ENCODE measurements around the gene KCNG2.

The KCNG2 gene

DNA sequence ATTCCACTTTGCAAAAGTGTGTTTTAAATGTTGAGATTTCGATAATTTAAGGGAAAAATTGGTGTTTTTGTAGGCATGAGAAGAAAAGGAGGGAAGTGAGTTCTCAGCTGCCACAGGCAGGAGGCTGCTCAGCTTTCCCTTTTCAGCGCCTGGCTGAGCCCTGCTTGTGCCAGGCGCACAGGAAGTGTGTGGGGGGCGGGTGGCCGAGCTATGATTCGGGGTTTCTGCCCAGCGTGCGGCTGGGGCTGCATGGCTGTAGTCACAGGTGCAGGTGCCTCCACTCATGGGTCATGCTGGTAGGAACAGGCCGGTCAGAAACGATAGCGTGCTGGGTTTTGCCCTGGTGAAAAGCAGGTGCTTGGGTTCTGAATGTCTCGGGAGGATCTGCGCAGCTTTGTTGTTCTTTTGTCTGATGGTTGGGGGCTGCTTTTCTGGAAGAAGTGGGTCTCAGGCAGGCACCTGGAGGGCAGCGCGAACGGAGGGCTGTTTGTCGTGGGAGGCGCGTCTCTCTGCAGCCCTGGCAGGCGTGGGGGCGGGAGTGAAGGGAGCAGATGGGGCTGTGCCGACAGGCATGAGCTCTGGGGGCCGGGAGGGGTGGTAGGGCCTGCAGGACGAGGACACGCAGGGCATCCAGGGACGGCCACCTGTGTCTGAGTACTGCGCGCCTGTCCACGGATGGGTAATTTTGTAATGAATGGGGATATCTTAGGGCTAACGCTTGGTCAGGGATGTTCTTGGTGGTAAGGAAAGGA, 2.1 kb downstream of the KCNG2 start:
- peaks cover 60% of the 10 kb centered on the region for H3K27me3 ChIP-seq (ENCODE audit: control insufficient read depth, insufficient read depth, low read length, poor library complexity, severe bottlenecking)

GRCh38 chr18:79800371-79801180, 2.8 kb downstream of the KCNG2 start:
- peaks cover 9% of the 10 kb centered on the region for H3K4me1 ChIP-seq (ENCODE audit: control insufficient read depth, insufficient read depth, low read length)
- 93% methylated on average over 38 to 39 of the region's 39 CpGs for WGBS, 2 experiments
- no peaks in the 10 kb centered on the region for H3K9me3 ChIP-seq (ENCODE audit: control insufficient read depth, low read length)
- H3K27me3 ChIP-seq (ENCODE audit: control insufficient read depth, insufficient read depth, low read length, poor library complexity, severe bottlenecking), result peaks cover 58% of the 10 kb centered on the region
- H3K4me3 ChIP-seq (ENCODE audit: insufficient read depth, low read depth, low read length), result no peak overlapping the region
- no peaks in the 10 kb centered on the region for H3K36me3 ChIP-seq (ENCODE audit: control insufficient read depth, insufficient read depth, low read length)
- H3K27ac ChIP-seq (ENCODE audit: insufficient read depth, low read depth, low read length, poor library complexity, severe bottlenecking), result no peak overlapping the region

More for the DNA sequence above, 2.1 kb downstream of the KCNG2 start:
- WGBS, 2 experiments, result 90 to 91% methylated on average over 30 of the region's 30 CpGs
- peaks cover 9% of the 10 kb centered on the region for H3K4me1 ChIP-seq (ENCODE audit: control insufficient read depth, insufficient read depth, low read length)
- H3K4me3 ChIP-seq (ENCODE audit: insufficient read depth, low read depth, low read length), result no peak overlapping the region
- no peaks in the 10 kb centered on the region for H3K36me3 ChIP-seq (ENCODE audit: control insufficient read depth, insufficient read depth, low read length)
- H3K9me3 ChIP-seq (ENCODE audit: control insufficient read depth, low read length), result no peaks in the 10 kb centered on the region
- no peak overlapping the region for H3K27ac ChIP-seq (ENCODE audit: insufficient read depth, low read depth, low read length, poor library complexity, severe bottlenecking)

- Histone ChIP-seq H3K27ac (ENCODE audit: insufficient read depth, low read depth, low read length, poor library complexity, severe bottlenecking) (no peak overlapping the region), H3K36me3 (ENCODE audit: control insufficient read depth, insufficient read depth, low read length) (no peaks in the 10 kb centered on the region), H3K27me3 (ENCODE audit: control insufficient read depth, insufficient read depth, low read length, poor library complexity, severe bottlenecking) (peaks cover 52% of the 10 kb centered on the region), H3K9me3 (ENCODE audit: control insufficient read depth, low read length) (no peaks in the 10 kb centered on the region), H3K4me1 (ENCODE audit: control insufficient read depth, insufficient read depth, low read length) (peaks cover 9% of the 10 kb centered on the region), H3K4me3 (ENCODE audit: insufficient read depth, low read depth, low read length) (no peak overlapping the region)
- 95% methylated on average over 13 of the region's 13 CpGs for WGBS, 2 experiments
These were observed 3.5 kb downstream of the KCNG2 start for GRCh38 chr18:79801217-79801616.

DNA sequence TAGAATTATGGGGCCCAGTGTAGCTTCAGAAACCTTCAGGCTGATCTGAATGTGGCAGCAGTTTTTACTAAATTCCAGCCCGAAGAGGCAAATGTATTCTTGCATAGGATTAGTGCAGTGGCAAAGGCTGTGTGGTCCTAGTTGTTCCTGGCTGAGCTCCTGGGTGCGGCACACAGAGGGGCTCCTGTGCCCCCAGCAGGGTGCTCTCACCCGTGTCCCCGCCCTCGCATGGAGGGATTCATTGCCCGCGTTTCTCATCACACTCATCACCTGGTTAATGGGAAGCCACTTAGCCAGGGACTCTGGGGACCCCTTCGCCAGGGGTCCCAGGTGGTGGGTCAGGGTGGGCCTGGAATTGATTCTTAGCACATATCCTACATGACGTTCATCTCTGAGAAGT, 3.9 kb downstream of the KCNG2 start:
- Histone ChIP-seq H3K36me3 (ENCODE audit: control insufficient read depth, insufficient read depth, low read length) (no peaks in the 10 kb centered on the region), H3K4me1 (ENCODE audit: control insufficient read depth, insufficient read depth, low read length) (peaks cover 9% of the 10 kb centered on the region), H3K27me3 (ENCODE audit: control insufficient read depth, insufficient read depth, low read length, poor library complexity, severe bottlenecking) (peaks cover 48% of the 10 kb centered on the region), H3K27ac (ENCODE audit: insufficient read depth, low read depth, low read length, poor library complexity, severe bottlenecking) (no peak overlapping the region), H3K9me3 (ENCODE audit: control insufficient read depth, low read length) (no peaks in the 10 kb centered on the region), H3K4me3 (ENCODE audit: insufficient read depth, low read depth, low read length) (no peak overlapping the region)
- WGBS, 2 experiments, result 91 to 93% methylated on average over 9 of the region's 9 CpGs

GRCh38 chr18:79802298-79802697, 4.6 kb downstream of the KCNG2 start:
- Histone ChIP-seq H3K36me3 (ENCODE audit: control insufficient read depth, insufficient read depth, low read length) (no peaks in the 10 kb centered on the region), H3K27me3 (ENCODE audit: control insufficient read depth, insufficient read depth, low read length, poor library complexity, severe bottlenecking) (peaks cover 41% of the 10 kb centered on the region)

GRCh38 chr18:79803611-79804051, 5.9 kb downstream of the KCNG2 start:
- 90 to 92% methylated on average over 14 of the region's 14 CpGs for WGBS, 2 experiments
- Histone ChIP-seq H3K4me1 (ENCODE audit: control insufficient read depth, insufficient read depth, low read length) (peaks cover 7% of the 10 kb centered on the region), H3K9me3 (ENCODE audit: control insufficient read depth, low read length) (no peaks in the 10 kb centered on the region), H3K36me3 (ENCODE audit: control insufficient read depth, insufficient read depth, low read length) (no peaks in the 10 kb centered on the region), H3K4me3 (ENCODE audit: insufficient read depth, low read depth, low read length) (no peak overlapping the region), H3K27me3 (ENCODE audit: control insufficient read depth, insufficient read depth, low read length, poor library complexity, severe bottlenecking) (peaks cover 28% of the 10 kb centered on the region), H3K27ac (ENCODE audit: insufficient read depth, low read depth, low read length, poor library complexity, severe bottlenecking) (no peak overlapping the region)

More at GRCh38 chr18:79802298-79802697, 4.6 kb downstream of the KCNG2 start:
- Histone ChIP-seq H3K27ac (ENCODE audit: insufficient read depth, low read depth, low read length, poor library complexity, severe bottlenecking) (no peak overlapping the region), H3K4me1 (ENCODE audit: control insufficient read depth, insufficient read depth, low read length) (peaks cover 9% of the 10 kb centered on the region), H3K4me3 (ENCODE audit: insufficient read depth, low read depth, low read length) (no peak overlapping the region), H3K9me3 (ENCODE audit: control insufficient read depth, low read length) (no peaks in the 10 kb centered on the region)
- WGBS, 2 experiments, result 94 to 96% methylated on average over 18 of the region's 18 CpGs

GRCh38 chr18:79804130-79804787, 6.5 kb downstream of the KCNG2 start:
- WGBS, 2 experiments, result 95 to 96% methylated on average over 15 of the region's 15 CpGs
- Histone ChIP-seq H3K4me3 (ENCODE audit: insufficient read depth, low read depth, low read length) (no peak overlapping the region), H3K9me3 (ENCODE audit: control insufficient read depth, low read length) (no peaks in the 10 kb centered on the region), H3K27ac (ENCODE audit: insufficient read depth, low read depth, low read length, poor library complexity, severe bottlenecking) (no peak overlapping the region), H3K36me3 (ENCODE audit: control insufficient read depth, insufficient read depth, low read length) (no peaks in the 10 kb centered on the region), H3K27me3 (ENCODE audit: control insufficient read depth, insufficient read depth, low read length, poor library complexity, severe bottlenecking) (peaks cover 22% of the 10 kb centered on the region), H3K4me1 (ENCODE audit: control insufficient read depth, insufficient read depth, low read length) (peaks cover 2% of the 10 kb centered on the region)

DNA sequence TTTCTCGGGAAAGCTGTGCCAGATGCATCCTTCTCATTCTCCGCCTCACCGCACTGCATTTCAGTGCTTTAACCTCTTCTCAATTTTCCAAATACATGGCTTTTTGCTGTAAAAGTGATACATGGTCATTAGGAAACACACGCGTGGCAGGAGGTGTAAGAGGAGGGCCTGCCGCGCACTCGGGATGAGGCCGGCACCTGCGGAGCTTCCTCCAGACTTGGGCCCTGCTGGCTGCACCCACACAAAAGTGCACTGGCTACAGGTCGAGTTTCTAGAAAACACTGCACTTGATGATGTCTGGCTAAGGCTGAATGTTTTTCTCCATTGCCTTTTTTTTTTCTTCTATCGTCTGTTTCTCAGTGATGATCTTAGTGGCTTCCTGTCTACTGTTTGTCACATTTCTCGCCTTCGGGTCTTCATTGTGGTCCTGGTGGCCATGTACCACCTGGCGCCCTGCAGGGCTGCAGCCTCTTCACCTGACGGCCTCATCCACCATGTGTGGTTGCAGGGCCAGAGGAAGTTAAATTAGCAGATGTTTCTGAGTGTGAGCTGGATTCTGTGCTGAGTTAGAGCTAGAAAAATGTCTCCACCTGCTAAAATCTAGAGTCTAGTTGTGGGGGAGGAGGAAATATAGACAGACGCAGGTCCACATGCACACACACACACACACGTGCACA, 7.6 kb downstream of the KCNG2 start:
- WGBS, 2 experiments, result 94% methylated on average over 18 of the region's 18 CpGs
- H3K4me3 ChIP-seq (ENCODE audit: insufficient read depth, low read depth, low read length), result no peak overlapping the region
- peaks cover 11% of the 10 kb centered on the region for H3K27me3 ChIP-seq (ENCODE audit: control insufficient read depth, insufficient read depth, low read length, poor library complexity, severe bottlenecking)
- H3K27ac ChIP-seq (ENCODE audit: insufficient read depth, low read depth, low read length, poor library complexity, severe bottlenecking), result no peak overlapping the region
- no peaks in the 10 kb centered on the region for H3K9me3 ChIP-seq (ENCODE audit: control insufficient read depth, low read length)
- no peaks in the 10 kb centered on the region for H3K36me3 ChIP-seq (ENCODE audit: control insufficient read depth, insufficient read depth, low read length)
- H3K4me1 ChIP-seq (ENCODE audit: control insufficient read depth, insufficient read depth, low read length), result no peaks in the 10 kb centered on the region

DNA sequence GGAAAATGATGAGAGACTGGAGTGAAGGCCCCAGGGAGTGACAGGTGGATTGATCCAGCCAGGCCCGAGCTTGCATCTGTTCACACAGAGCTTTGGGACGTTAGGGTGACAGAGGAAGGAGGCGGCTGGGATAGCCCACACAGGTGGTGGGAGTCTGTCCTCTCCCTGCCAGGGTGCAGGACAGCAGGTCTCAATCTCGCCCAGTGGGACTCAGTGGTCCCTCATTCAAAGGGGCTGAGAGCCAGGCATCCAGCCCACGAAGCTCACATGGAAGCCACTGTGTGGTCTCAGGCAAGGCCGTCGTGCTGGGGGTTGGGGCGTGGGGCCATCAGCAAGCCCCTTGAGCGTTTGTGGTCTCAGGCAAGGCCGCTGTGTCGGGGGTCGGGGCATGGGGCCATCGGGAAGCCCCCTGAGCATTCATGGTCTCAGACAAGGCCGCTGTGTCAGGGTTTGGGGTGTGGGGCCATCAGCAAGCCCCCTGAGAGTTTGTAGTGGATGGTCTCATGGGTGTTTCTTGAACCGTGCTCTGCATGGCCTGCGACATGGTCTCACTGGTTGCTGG, 8.3 kb downstream of the KCNG2 start:
- H3K36me3 ChIP-seq (ENCODE audit: control insufficient read depth, insufficient read depth, low read length), result no peaks in the 10 kb centered on the region
- peaks cover 4% of the 10 kb centered on the region for H3K27me3 ChIP-seq (ENCODE audit: control insufficient read depth, insufficient read depth, low read length, poor library complexity, severe bottlenecking)
- no peak overlapping the region for H3K4me3 ChIP-seq (ENCODE audit: insufficient read depth, low read depth, low read length)
- H3K4me1 ChIP-seq (ENCODE audit: control insufficient read depth, insufficient read depth, low read length), result no peaks in the 10 kb centered on the region
- no peaks in the 10 kb centered on the region for H3K9me3 ChIP-seq (ENCODE audit: control insufficient read depth, low read length)
- no peak overlapping the region for H3K27ac ChIP-seq (ENCODE audit: insufficient read depth, low read depth, low read length, poor library complexity, severe bottlenecking)
- 93 to 95% methylated on average over 16 of the region's 16 CpGs for WGBS, 2 experiments

Measured in ectodermal cell (in vitro differentiated cells).